Stimulated activated CD8-positive, alpha-beta memory T cell treated with anti-CD3 and anti-CD28 coated beads, Interleukin-15, amount 100 ng/mL, for 4 hours (primary cell): ENCODE data around the gene MSI1.

Source experiments
- DNase-seq, 2 donors: peaks; one replicate each; pipeline ENCODE4 v3.0.0-alpha.2; 2020; ENCODE audit warnings: low read depth in 2 of 2

Gene MSI1

GRCh38 chr12:120376934-120377572 lies 8.1 kb upstream of the MSI1 start:
- no peak for DNase-seq

DNA sequence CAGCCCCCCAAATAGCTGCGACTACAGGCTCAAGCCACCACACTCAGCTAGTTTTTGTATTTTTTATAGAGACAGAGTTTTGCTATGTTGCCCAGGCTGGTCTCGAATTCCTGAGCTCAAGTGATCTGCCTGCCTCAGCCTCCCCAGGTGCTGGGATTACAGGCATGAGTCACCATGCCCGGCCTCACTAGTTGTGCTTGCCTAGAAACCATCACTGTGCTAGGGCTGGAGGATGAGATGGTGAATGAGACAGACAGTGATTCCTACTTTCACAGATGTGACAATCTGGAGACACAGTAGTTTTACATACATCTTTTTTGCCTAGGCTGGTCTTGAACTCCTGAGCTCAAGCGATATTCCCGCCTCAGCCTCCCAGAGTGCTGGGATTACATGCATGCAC lies 7.5 kb upstream of the MSI1 start:
- DNase-seq, result no peak

- no peak for DNase-seq
Measured at GRCh38 chr12:120376009-120376408, 7.0 kb upstream of the MSI1 start.

GRCh38 chr12:120373683-120374082 lies 4.7 kb upstream of the MSI1 start:
- no peak for DNase-seq

GRCh38 chr12:120370343-120371243 lies 1.6 kb upstream of the MSI1 start:
- no peak for DNase-seq

DNA sequence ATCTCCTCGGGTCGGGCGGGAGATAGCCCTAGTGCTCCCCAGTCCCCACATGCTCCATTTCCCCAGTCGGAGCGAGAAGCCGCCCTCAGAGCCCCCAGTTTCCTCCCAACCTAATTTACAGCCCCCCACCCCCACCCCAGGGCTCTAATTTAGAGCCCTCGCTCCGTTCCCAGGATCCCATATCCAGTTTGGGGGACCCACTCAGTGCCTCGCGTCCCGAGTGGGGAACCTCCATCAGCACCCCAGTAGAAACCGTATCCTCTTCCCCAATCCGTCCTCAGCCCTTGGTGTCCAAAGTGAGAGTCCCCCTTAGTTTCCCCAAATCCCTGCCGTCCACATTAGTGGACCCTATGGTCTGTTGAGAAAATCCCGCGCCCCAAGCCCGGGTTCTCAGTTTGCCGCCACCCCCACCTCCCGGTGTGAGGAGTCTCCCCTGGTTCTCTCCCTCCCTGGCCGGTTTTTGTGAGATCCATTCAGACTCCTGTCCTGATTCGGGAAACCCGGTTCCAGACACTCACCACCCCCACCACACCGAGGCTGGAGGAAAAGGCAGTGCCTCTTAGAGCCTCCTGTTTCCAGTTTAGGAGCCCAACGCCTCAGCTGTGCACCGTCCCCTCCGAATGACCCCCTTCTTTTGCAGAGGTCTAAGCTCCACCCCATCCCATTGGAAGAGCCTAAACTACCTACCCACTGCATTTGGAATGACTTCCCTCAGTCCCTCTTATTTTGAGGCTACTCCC lies 809 bp upstream of the MSI1 start:
- DNase-seq, result no peak

- DNase-seq, result no peak
Measured at GRCh38 chr12:120367924-120368788, 808 bp downstream of the MSI1 start.

DNA sequence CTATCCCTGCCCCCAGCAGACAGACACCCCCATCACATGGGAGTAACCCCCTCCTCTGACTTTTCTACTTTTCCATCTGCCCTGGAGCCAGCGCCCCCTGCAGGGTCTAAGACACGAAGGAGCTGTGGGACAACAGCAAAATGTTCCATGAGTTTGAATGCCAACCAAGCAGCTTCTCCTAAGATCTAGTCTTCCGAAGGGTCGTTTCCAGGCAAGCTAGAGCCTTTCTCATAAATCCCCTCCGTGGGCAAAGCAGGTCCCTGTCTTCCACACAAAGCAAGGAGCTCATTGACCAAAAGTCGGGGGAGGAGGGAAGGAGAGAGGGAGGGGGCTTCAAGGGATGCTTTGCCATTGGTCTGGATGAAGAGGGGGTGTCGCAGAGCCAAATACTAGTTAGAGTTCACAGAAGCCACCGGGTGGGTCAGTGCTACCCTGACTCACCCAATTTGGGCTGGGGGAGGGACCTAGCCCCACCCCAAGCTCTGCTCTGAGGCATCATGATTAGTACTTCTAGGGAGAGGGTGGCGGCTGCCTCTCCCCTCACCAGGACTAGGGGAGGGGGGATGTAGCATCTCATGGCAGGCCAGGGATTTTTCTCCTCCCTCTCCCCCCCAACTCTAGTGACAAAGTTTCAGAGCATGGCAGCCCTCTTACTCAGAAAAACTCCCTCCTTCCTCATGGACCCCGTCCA lies 1.6 kb downstream of the MSI1 start:
- no peak for DNase-seq

- DNase-seq, result no peak
Measured at GRCh38 chr12:120366845-120367232, 2.1 kb downstream of the MSI1 start.

DNA sequence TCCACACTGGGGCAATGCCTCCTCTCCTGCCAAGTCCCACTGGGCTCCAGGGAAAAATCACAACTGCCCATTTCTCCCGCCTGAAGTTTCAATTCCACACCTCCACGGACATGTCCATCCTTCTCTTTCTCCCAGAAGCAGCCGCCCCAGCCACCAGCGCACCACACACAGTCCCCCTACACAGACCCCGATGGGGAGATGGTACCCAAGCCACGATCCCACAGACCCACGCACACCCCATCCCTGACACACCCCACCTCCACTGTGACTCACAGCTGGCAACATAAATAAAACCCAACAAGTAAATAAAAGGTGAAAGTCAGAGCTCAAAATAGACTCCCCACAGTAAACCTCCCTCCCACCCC lies 2.6 kb downstream of the MSI1 start:
- DNase-seq, result no peak

DNA sequence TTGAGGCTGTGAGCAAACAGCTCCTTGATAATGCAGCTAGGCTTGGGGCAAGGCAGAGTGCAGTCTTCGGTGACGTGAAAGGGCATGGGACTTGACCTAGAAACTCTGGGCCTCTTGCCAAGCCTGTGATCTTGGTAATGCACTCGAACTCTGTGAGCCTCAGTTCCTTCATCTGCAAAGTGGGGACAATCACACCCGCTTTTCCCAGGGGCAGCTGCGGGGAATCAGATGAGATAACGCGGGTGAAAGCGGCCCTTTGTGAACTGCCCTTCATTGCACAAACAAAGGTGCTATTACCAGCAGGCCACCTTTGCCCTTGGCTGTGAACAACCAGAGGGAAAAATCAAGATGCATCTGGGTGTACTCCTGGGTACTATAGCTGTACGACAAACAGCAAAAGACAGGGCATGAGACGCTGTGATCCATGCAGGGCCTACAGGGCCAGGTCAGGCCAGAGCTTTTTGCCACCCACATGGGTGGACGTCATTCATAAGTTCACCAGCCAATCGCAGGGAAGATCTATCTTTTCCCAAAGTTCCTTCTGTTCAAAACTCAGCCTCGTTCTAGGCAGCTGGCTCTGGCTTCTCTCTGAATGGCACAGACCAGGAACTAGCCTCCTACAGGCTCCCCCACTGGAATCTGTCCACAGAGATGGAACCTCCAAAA lies 3.2 kb downstream of the MSI1 start:
- DNase-seq, result no peak

DNA sequence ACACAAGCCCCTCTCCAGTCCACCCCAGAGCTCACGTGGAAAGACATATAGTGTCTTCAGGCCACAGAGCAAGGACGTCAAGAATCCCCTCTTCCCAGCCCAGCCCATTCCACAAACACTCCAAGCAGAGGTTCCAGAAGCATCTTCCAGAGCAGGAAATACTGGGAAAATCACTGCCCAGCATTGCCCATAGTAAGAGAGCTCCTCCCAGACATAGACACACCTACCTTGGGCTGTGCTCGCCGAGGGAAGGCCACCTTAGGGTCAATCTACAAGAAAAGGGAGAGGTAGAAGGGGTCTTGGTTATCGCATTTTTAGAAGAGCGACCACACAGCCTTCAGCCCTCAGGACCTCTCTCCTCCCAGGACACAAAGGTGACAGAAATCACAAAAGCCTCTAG lies 4.5 kb downstream of the MSI1 start:
- DNase-seq, result no peak

DNA sequence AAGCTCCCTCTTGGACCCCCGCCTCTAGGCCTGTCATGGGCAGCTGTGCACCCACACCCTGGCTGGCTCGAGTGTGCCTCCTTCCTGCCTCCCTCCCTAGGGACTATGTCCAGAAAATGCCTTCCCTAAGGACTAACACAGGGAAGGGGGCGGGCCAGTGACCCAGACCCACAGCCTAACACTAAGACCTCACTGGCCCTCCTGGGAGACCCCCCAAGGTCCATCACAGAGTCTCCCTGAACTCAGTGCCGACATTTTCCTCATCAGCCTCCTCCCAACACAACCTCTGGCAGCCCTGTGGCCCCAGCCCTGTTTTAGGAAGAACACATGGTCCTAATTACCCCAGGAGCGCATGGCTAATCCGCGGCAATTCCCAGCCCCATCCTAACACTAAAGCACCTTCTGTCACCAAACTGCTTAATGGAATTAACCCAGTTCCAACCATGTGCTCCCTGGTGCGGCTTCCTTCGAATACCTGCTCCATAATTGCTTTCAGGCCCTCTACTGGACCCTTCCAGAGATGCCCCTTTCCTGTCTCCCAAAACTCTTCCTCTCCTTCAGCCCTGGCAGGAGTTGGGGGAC lies 5.6 kb downstream of the MSI1 start:
- DNase-seq, result no peak

DNA sequence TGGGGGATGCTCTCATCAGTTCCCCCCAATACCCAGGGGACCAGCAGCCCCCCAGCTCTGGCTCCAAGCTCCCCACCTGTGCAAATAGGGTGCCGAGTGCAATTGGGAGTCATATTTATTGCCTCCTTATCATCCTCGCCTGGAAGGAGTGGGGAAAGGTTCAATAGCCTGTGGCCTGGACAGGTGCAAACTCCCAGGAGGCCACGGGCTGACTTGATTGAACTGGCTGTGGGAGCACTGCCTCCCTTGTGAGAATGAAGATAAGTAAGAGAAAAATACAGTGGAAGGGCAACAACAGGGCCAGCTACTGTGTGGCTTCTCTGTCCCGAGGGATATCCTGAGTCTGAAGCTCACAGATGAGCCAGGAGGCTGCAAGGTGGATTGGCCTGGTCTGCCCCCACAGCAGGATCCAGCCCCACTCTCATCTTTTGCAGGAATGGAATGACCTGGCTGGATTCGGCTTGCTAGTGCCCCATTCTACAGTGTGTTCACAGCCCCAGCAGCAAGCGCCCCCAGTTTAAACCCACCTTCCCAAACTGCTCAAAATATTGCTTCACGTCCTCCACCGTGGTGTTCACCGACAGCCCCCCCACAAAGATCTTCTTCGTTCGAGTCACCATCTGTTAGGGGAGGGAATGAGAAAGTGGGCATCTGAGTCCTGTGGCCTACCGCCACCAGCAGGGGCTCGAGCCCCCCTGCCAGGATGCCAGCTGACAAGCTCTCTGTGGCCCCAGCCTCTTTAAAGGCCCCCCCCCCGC lies 6.3 kb downstream of the MSI1 start:
- no peak for DNase-seq

- no peak for DNase-seq
Measured at GRCh38 chr12:120361506-120362208, 7.3 kb downstream of the MSI1 start.

- no peak for DNase-seq
Measured at GRCh38 chr12:120359128-120359527, 9.8 kb downstream of the MSI1 start.

- DNase-seq, result no peak
Measured at GRCh38 chr12:120358412-120359100, 10.4 kb downstream of the MSI1 start.

DNA sequence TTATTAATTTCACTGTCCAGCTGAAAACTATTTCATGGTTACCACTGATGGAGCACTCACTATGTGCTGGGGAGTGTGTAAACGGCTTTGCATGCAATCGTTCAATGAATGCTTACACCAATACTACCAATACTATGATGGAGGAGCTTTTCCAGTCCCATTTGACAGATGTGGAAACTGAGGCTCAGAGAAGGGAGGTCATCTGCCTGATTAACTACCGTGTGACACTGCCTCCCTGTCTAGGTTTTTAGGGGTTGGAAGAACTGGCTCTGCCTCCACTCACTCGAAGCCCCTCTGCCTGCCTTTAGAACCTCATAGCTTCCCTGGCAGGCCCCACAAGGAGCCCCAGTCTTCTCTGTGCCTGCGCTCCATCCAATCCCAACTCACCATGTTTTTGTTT lies 11.9 kb downstream of the MSI1 start:
- no peak for DNase-seq
